Uterus (tissue), 2 donors: Measurements from ENCODE around the gene TXNL4B.

Experiments used
- CTCF ChIP-seq, 4 experiments: fragments of 200-600 bp in 2 of 4; fragments of 450-650 bp in 2 of 4; sonication (generic) in 2 of 4; IDR thresholded peaks; one replicate each; pipeline ENCODE4 v1.5.1; 2016 to 2019; ENCODE audit warnings: antibody characterized with exemption in 4 of 4, mild to moderate bottlenecking in 2 of 4, moderate library complexity in 1 of 4
- POLR2A ChIP-seq, 2 donors: fragments of 450-650 bp; IDR thresholded peaks; one replicate each; pipeline ENCODE4 v1.6.1; 2016; ENCODE audit warnings: antibody characterized with exemption in 2 of 2, mild to moderate bottlenecking in 1 of 2, moderate library complexity in 1 of 2

GRCh38 chr16:72083778-72084404 lies 9.5 kb downstream of the TXNL4B start:
- TF ChIP-seq CTCF (IDR thresholded peaks at IDR 0.05) (no peak), POLR2A (IDR thresholded peaks at IDR 0.05) (no peak)
